Glutamatergic neuron (in vitro differentiated cells): Measurements from ENCODE around the gene LOC128125822. TPM values are rescaled to one million over a fixed set of nuclear protein-coding genes. Genes with fewer than 3 reads are reported as not detected.

Source experiments
- DNase-seq: peaks from one replicate; pipeline ENCODE4 v3.0.0; 2022
- H3K27ac Mint-ChIP-seq: one replicate; pipeline ENCODE4 v1.8.0; 2020; ENCODE audit warnings: mild to moderate bottlenecking, mixed read lengths, inconsistent platforms; ENCODE audit not compliant: unreplicated experiment
- H3K27me3 Mint-ChIP-seq: one replicate; pipeline ENCODE4 v1.8.0; 2020; ENCODE audit warnings: mild to moderate bottlenecking, moderate library complexity, mixed read lengths, inconsistent platforms; ENCODE audit not compliant: unreplicated experiment
- H3K36me3 Mint-ChIP-seq: one replicate; pipeline ENCODE4 v1.8.0; 2020; ENCODE audit warnings: mild to moderate bottlenecking, mixed read lengths, inconsistent platforms; ENCODE audit not compliant: unreplicated experiment
- H3K4me1 Mint-ChIP-seq: one replicate; pipeline ENCODE4 v1.8.0; 2020; ENCODE audit warnings: mild to moderate bottlenecking, low read depth, mixed read lengths, inconsistent platforms; ENCODE audit not compliant: unreplicated experiment
- H3K4me3 Mint-ChIP-seq: one replicate; pipeline ENCODE4 v1.8.0; 2020; ENCODE audit warnings: mild to moderate bottlenecking, mixed read lengths, inconsistent platforms; ENCODE audit not compliant: unreplicated experiment
- H3K9me3 Mint-ChIP-seq: one replicate; pipeline ENCODE4 v1.8.0; 2020; ENCODE audit warnings: mild to moderate bottlenecking, moderate library complexity, mixed read lengths, inconsistent platforms; ENCODE audit not compliant: unreplicated experiment
- CTCF ChIP-seq: fragments of 200-600 bp; sonication (generic); IDR thresholded peaks from one replicate; pipeline ENCODE4 v1.5.0; 2021; ENCODE audit not compliant: partially characterized antibody, unreplicated experiment
- total RNA-seq: library from RNA; stranded (reverse); fragmentation: NEBNext Ultra II Directional; extraction: Animal tissue kit (Norgen Biotek cat#: 25700); gene quantifications from one replicate; pipeline ENCODE4 v1.2.1, GENCODE V29; 2021; ENCODE audit not compliant: unreplicated experiment

The LOC128125822 gene

GRCh38 chr6:63609231-63609630 lies 37.0 kb downstream of the LOC128125822 start:
- Mint-ChIP-seq H3K36me3 (no peaks in the 10 kb centered on the region), H3K27ac (no peak overlapping the region), H3K9me3 (no peaks in the 10 kb centered on the region), H3K27me3 (no peaks in the 10 kb centered on the region), H3K4me3 (no peak overlapping the region), H3K4me1 (no peaks in the 10 kb centered on the region)
- TF ChIP-seq CTCF: no peak
- DNase-seq: no peak

GRCh38 chr6:63610944-63611343 lies 38.7 kb downstream of the LOC128125822 start:
- no peak for DNase-seq
- H3K36me3 Mint-ChIP-seq: no peaks in the 10 kb centered on the region
- H3K4me3 Mint-ChIP-seq: no peak overlapping the region
- H3K4me1 Mint-ChIP-seq: no peaks in the 10 kb centered on the region
- no peak for TF ChIP-seq CTCF
- no peak overlapping the region for H3K27ac Mint-ChIP-seq
- H3K9me3 Mint-ChIP-seq: no peaks in the 10 kb centered on the region
- H3K27me3 Mint-ChIP-seq: no peaks in the 10 kb centered on the region

- Mint-ChIP-seq H3K27ac (no peak overlapping the region), H3K9me3 (peaks cover 3% of the 10 kb centered on the region), H3K36me3 (no peaks in the 10 kb centered on the region), H3K4me3 (no peak overlapping the region), H3K27me3 (no peaks in the 10 kb centered on the region), H3K4me1 (no peaks in the 10 kb centered on the region)
- DNase-seq: no peak
- TF ChIP-seq CTCF: no peak
Observed at GRCh38 chr6:63611560-63611959, 39.3 kb downstream of the LOC128125822 start.

- Mint-ChIP-seq H3K4me1 (no peaks in the 10 kb centered on the region), H3K9me3 (peaks cover 3% of the 10 kb centered on the region), H3K27me3 (no peaks in the 10 kb centered on the region), H3K36me3 (no peaks in the 10 kb centered on the region), H3K27ac (no peak overlapping the region), H3K4me3 (no peak overlapping the region)
- DNase-seq: no peak
- TF ChIP-seq CTCF: no peak
Observed at GRCh38 chr6:63615590-63615989, 43.3 kb downstream of the LOC128125822 start.

Other genes with a start within 250 kb of the LOC128125822 start
- 87.9 TPM for gene PTP4A1, start within 50 bp of the LOC128125822 start, total RNA-seq
- gene PHF3, start 63.3 kb downstream of the LOC128125822 start, total RNA-seq: 38.7 TPM